SK-MEL-5 (cell line): ENCODE data around the gene SKAP2. TPM values are rescaled to one million over a fixed set of nuclear protein-coding genes. Genes with fewer than 3 reads are reported as not detected.

Source experiments
- DNase-seq: peaks from one replicate; pipeline ENCODE4 v3.0.0-alpha.2; 2016; ENCODE audit warnings: low read depth, low spot score
- in situ Hi-C: cut with HindIII; loops from 2 replicates; pipeline ENCODE4 v1.10.0; 2016; ENCODE audit warnings: low sequenced_read_pairs, high pct_unique_total_duplicates, low pct_unique_long_range_greater_than_20kb
- total RNA-seq: library from RNA; depleted of rRNA; stranded (reverse); fragments of >200 nt; shearing (Covaris generic); gene quantifications from 2 replicates; pipeline ENCODE4 v1.2.3, GENCODE V29; 2014

Gene SKAP2
- total RNA-seq, 1 experiment from 2014 or later = 37.1 TPM

DNA sequence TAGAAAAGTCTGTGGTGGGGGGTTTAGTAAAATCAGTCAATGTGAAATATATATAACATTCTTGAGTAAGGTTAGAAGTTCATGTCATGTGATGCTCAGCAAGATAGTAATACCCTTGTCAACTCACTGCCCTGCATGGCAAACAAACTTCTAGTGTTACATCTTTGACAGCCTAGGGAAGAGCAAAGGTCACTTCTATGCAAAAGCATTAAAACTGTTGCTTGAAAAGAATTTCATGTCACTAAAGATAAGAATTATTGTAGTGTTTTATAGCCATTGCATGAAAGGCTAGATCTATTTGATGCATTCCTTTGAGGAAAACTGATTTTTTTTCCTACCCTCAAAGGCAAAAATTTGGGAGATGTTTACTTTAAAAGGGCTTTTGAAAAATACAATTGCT, 176.0 kb downstream of the SKAP2 start:
- DNase-seq = peak; percentile 66
- in situ Hi-C loops = no loop called here

DNA sequence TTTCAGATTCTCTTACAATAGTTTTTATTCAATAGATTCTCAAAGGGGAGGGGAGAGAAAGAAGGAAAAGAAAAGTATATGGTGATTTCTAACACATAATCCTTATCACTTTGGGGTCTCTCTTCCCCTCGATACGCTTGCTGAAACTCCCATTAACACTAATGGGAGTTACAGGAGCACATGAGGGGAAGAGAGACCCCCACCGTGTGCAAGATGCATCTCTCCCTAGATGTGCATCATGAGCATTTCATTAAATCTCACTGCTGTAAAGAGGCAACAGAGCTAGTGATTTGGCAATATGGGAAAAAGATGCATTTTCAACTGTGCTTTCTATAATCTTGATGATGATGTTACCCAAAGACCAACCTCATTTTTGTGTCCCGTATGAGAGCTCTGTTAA, 177.4 kb downstream of the SKAP2 start:
- in situ Hi-C loops = no loop called here
- no peak for DNase-seq

DNA sequence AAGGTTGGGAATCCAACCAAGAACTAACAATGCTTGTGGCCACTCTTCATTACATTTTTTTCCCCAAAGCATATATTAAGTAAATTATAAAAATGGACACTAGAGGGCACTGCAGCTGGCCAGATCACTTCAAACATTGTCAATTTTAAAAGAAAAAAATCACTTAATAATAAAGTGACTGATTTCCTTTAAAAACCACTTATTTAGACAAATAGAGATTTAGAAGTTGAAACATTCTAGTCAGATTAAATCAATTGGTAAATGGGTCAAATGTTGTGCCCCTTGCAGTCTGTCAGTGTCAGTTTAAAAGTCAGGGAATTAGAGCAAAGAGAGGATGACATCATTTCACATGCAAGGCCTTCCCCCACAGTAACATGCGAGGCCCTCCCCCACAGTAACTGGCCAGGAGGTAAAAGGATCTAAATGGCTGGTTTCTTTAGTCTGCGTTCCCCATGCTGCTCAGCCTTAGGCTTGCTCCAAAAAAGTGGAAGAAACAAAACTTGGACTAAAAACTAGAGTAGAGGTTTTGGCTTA, 177.9 kb downstream of the SKAP2 start:
- peak; percentile 74 for DNase-seq

DNA sequence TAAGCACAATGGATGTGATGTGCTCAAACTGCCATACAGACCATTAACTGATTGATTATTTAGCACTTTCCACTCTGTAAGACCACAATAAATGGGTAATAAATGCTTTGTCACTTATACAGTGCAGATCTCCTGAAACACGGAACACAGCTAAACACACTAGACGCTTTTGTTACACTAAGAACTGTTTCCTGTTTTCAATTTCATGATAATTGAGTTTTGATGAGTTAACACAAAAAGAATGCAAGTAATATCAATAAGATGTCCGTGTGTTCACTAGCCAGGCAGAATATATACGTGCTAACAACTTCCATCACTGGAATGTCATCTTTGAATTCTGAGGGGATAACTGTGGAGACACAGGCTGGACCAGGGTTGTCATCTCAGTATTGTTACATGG, 178.8 kb downstream of the SKAP2 start:
- no peak for DNase-seq
- in situ Hi-C loops = no loop called here

More for the DNA sequence above, 177.9 kb downstream of the SKAP2 start:
- in situ Hi-C loops = no loop called here

DNA sequence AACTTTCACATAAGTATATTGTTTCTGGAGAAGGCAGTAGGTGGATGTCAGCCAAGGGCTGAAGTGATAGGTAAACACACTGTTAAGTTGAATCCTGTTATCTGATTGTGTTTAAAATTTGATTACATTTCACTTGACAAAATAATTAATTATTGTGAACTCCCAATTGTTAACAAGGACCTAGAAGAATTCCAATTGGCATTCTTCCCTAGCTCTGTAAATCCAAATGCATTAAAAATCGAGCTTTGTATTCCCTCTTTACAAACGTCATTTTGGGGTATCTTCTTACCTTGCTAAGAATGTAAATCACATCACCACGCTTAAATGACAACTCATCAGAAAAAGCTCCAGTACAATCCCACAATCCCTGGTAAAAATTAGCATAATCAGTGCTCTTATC, 179.9 kb downstream of the SKAP2 start:
- in situ Hi-C loops = no loop called here
- DNase-seq = no peak

DNA sequence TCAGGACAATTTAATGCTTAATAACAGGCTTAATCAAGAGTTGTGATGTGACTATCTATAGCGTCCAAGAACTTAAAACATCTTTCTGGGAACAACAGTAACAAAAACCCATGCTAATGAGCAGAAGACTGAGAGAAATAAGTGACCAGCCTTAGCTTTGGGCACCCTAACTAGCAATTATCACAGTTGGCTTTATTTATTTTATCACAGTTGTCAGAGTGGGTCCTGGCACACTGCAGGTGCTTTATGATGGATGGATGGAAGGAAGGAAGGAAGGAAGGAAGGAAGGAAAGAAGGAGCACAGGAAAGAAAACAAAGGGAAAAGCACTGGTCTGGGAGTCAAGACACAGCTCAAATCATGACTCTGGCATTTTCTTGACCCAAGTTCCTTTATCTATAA, 181.1 kb downstream of the SKAP2 start:
- no peak for DNase-seq
- in situ Hi-C loops = no loop called here

DNA sequence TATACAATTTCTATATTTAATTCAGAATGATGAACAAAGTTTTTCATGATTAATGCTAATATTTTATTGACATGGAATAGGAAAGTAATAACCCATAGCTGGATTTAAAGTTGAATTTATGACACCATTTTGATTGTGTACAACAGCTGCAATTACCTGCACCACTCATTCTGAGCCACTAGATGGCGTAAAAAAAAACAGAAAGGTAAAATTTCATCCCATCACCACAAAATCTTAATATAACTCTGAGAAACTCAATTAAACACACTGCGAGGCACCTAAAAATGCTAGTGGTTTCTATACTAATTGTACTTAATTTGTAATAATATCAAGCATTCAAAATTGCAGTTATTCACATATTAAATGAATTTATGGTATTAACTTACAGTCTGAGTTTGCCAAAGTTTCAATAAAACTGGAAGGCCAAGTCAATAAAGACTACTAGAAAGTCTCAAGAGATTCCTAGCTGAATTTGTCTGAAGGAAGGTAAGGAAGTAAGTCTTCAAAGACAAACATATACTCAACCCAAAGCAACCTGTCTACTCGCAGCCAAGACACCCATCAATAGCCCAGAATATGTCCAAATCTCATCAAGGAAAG, 182.5 kb downstream of the SKAP2 start:
- in situ Hi-C loops = no loop called here
- peak; percentile 62 for DNase-seq

DNA sequence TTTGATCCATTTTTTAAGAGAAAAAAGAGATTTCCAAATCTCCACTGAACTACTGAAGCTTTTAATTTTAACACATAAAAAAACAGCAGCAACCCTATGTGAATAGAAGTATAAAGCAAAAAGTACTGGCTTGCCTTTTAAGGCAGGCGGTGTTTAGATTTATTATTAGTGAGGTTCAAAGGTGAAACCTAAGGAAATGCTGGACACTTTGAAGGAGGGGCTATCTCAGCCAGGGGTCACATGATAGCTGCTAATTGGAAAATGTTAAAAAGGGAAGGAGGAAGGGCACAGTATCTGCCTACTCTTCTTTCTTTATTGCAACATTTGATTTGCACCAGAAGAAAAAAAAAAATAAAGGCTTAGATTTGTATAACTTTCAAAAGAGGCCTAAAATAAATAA, 183.8 kb downstream of the SKAP2 start:
- no peak for DNase-seq
- in situ Hi-C loops = no loop called here

DNA sequence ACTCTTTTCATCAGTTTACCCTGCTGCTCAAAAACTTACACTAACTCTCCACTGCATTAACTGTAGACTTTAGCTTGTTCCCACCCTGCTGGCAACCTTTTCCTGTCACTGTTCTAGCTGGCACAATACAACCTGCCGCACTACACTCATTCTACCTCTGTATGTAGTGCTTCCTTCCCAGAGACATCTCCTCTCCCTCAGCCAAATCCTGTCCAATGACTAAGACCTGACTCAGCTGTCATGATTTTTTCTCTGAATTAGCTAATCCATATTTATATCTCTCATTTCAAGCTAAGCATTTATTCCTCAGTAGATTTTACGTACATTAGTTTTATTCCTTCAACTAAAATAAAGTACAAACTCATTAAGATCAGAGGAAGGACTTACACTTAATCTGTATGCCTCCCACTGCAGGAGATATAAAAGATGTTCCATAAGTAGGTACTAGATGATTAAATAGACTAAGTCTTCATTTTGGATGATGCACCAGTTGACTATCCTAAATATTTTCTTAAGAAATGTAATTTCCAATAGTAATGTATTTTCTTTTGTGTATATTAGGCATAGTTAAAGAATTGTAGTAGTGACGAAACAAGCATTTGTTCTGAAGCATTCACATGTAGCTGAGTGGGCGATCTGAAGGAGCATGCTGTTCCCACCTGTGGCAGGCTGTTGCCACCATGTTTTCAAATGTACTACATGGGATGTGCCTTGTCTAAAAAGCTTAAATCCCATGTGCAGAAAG, 189.1 kb downstream of the SKAP2 start:
- no peak for DNase-seq
- in situ Hi-C loops = no loop called here

DNA sequence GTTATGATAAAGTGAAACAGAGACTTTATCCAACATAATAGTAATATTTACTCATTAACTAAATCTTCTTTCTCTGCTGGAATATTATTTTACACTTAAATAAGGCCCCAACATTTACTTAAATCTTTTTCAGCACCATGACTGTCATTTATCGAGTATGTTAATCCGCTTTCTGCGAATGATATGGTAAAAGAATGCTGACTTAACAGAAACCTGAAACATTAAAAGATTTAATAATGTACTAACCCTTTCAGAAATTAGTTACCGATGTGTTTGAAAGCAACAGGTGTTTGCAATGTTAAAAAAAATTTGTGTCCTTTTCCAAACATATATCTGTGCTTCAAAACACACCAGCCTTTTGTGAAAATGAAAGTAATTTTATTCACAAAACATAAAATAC, 190.5 kb downstream of the SKAP2 start:
- in situ Hi-C loops = no loop called here
- DNase-seq = no peak

DNA sequence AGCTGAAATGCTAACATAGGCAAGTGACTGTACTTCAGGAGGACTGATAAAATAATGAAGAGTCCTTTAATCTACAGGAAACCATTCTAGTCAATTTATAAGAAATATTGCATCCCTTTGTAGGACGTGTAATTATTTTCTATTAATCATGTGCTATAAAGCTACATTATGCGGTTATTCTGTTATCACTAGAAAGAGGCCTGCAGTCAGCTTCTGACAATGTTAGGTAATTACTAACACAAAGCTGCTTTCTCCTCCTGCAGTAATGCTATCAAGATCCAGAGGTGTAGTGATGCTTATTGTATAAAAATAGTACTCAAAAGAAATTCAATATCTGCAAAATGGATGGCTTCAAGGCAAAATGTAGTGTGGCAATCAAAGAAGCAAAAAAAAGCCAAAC, 191.1 kb downstream of the SKAP2 start:
- DNase-seq = no peak
- in situ Hi-C loops = no loop called here

DNA sequence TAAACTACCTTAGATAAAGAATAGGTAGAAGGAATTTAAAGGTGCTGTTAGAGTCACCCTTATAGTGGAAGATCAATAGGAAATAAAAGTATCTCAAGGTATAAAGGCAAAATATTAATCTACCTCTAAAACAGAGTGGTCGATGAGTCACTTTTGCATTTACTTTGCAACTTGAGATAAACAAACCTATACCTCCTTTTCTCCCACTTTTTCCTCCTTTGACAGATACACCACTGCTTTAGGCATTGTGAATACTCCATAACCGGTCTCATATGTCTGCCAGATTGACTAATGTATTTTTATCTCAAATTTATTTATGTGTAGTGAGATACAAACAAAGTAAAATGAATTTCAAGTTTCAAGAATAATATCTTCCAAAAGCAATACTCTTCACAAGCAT, 193.5 kb downstream of the SKAP2 start:
- in situ Hi-C loops = no loop called here

DNA sequence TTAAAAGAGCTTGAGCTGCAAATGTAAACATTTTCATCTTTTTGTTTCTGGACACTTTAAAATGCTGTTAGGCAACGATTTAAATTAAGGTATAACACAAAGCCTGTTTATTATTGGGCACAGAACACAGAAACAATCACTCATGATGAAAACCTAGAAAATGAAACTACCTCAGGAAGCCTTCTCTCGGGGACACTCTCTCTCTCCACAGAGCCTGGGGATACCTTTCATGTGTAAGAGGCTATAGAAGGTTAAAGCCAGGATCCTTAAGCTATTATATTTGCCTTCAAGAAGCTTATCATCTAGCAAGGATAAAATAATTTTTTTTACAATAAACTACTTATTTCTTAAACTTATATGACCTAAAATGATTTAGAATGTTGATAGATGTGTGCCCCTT, 194.1 kb downstream of the SKAP2 start:
- in situ Hi-C loops = no loop called here
- no peak for DNase-seq

More for the DNA sequence above, 193.5 kb downstream of the SKAP2 start:
- no peak for DNase-seq

DNA sequence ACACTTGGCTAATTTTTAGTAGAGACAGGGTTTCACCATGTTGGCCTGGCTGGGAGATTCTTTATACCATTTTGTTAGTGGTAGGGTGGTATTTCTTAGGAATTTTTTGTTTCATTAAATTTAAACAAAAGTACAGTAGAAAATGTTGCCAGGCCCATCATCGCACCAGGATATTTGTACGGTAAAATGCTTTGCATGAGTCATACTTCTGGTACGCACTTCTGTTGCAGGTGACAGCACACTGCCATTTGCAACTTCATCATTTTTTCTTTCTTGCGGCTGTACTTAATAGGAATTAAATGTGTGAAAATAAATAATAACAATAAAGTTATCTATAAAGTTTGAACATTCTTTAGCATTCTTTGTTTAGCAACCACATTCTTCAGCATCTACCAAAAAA, 195.6 kb downstream of the SKAP2 start:
- no peak for DNase-seq
- in situ Hi-C loops = no loop called here

DNA sequence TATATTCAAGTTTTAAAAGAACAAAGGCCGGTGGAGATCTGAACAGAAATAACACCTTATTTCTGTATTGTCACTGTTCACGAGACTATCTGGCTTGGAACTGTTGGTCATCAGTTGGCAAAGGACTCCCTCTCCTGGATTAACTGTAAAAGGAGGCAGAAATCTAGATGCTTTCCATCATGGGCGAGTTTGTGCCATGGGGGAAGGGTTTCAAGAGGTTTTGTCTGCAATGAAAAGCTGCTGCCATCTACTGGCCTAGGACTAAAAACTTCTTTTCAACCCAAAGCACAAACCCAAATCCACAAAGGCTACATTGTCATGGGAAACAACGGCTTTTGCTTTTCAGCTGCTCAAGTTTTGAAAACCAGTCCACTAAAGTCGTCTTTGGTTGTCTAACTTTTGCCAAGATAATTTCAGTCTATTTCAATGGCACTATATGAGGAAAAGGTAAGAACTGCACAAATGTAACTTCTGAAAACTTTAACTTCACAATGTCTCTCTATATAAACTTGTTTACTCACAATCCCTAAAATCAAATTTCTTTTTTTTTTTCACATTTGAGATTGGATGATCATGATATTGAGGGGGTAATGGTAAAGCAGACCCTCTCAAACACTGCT, 196.8 kb downstream of the SKAP2 start:
- in situ Hi-C loops = no loop called here
- peak; percentile 100 for DNase-seq

DNA sequence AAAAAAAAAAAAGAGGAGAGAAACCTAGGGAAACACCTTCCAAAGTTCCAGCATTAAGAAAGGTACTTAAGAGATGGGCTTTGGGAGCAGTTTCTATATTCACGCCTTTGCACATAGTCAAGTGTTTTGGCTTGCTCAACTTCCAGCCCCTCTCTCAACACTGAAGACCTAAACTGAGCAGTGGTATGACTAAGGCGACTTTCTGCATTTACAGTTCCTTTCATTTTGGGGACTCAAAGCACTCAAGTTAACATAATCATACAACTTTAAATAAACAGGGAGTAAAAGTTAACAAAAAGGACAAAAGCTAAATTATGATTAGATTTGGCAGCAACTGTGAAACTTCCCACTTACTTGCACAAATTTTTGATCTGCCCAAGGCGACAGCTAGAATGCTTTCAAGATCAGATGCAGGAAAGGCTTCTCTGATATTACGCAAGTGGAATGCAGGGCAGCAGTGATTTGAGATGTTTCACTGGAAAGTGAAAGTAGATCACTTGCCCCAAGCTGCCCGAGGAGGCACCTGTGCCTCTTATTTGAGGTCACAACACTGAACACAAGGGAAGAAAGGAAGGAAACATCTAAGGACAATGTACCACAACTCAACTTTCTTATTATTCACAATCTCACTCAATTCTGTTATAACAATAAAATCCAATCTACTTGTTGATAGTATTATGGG, 199.5 kb downstream of the SKAP2 start:
- DNase-seq = peak; percentile 63
- in situ Hi-C loops = no loop called here

DNA sequence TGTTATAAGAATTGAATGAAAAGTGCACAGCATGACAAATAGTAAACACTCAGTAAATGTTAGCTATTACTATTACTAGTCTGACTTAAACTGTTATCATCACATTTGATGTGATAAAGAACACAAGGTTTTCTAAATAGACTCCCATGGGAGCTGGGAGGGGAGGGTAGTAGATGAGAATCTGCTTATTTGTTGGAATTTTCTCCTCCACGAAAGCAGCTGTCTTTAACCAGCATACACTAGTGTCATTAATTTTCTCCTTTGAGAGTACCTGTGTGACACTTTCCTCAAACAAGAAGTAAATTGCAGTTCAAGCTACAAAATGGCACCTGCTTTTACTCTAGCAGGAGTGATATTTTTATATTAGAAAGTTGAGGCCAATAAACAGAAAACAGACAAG, 200.1 kb downstream of the SKAP2 start:
- in situ Hi-C loops = no loop called here
- no peak for DNase-seq

DNA sequence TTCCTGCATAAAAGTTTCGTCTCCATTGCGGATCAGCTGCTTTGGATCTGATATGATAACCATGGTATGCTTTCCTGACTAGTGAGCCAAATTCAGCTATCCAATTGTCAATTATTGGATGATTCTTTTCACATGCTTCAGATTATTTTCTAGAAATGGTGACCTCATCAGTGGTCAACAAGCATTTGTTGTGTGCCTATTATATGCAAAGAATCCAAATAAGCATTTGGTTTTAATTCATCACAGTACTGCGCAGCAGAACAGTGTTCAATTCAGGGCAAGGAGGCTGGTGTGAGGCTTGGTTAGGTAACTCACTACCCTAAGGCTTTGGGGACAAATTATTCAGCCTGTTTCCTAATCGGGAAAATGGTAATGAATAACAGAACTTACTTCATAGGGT, 200.5 kb downstream of the SKAP2 start:
- in situ Hi-C loops = no loop called here
- DNase-seq = no peak
